SU-DHL-6 (cell line): ENCODE data around the gene PRCD.

Experiments used
- EZH2phosphoT487 ChIP-seq: fragments of 200-600 bp; sonication (generic), shearing (Covaris generic); conservative IDR thresholded peaks from 2 replicates; pipeline ENCODE4 v1.6.1; 2018; ENCODE audit warnings: mild to moderate bottlenecking, antibody characterized with exemption, low read length, moderate library complexity, mixed read lengths
- TF ChIP-seq, protein P1 (sequence below): fragments of 200-600 bp; sonication (generic); IDR thresholded peaks from one replicate; pipeline ENCODE4 v1.5.1; 2017; ENCODE audit warnings: antibody characterized with exemption, mild to moderate bottlenecking, low read length, moderate library complexity; ENCODE audit not compliant: insufficient read depth, poor library complexity, severe bottlenecking

- TF ChIP-seq, protein P1, sequence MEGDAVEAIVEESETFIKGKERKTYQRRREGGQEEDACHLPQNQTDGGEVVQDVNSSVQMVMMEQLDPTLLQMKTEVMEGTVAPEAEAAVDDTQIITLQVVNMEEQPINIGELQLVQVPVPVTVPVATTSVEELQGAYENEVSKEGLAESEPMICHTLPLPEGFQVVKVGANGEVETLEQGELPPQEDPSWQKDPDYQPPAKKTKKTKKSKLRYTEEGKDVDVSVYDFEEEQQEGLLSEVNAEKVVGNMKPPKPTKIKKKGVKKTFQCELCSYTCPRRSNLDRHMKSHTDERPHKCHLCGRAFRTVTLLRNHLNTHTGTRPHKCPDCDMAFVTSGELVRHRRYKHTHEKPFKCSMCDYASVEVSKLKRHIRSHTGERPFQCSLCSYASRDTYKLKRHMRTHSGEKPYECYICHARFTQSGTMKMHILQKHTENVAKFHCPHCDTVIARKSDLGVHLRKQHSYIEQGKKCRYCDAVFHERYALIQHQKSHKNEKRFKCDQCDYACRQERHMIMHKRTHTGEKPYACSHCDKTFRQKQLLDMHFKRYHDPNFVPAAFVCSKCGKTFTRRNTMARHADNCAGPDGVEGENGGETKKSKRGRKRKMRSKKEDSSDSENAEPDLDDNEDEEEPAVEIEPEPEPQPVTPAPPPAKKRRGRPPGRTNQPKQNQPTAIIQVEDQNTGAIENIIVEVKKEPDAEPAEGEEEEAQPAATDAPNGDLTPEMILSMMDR, result no peak
- TF ChIP-seq EZH2phosphoT487, result no peak
Measured at GRCh38 chr17:76567634-76568432, 28.0 kb downstream of the PRCD start.
